CD4-positive, alpha-beta memory T cell (primary cell): Measurements from ENCODE around the gene GRAMD1B. TPM values are rescaled to one million over a fixed set of nuclear protein-coding genes. Genes with fewer than 3 reads are reported as not detected.

ENCODE experiments used
- CTCF ChIA-PET: fragments of 350-600 bp; sonication (Branson Sonifier 250); formaldehyde crosslinking; loops from one replicate; lab custom pipeline; 2021; ENCODE audit warnings: inconsistent platforms; ENCODE audit not compliant: partially characterized antibody; lab: Charles Lee
- POLR2A ChIA-PET: fragments of 350-600 bp; sonication (Branson Sonifier 250); formaldehyde crosslinking; loops from one replicate; lab custom pipeline; 2021; ENCODE audit not compliant: partially characterized antibody; lab: Charles Lee
- DNase-seq, 5 donors: peaks; one replicate each; pipeline versions ENCODE4 v3.0.0 to v3.0.0-alpha.2; 2020 to 2022; ENCODE audit warnings: mixed read lengths in 1 of 5
- H3K27ac ChIP-seq: one replicate; pipeline ENCODE4 v1.7.0; 2013; ENCODE audit warnings: low read depth, low read length
- H3K27me3 ChIP-seq: 2 replicates; pipeline ENCODE4 v1.7.0; 2013; ENCODE audit warnings: mild to moderate bottlenecking, low read length, moderate library complexity; ENCODE audit not compliant: insufficient read depth
- H3K36me3 ChIP-seq: 2 replicates; pipeline ENCODE4 v1.7.0; 2013; ENCODE audit warnings: mild to moderate bottlenecking, low read length, moderate library complexity; ENCODE audit not compliant: insufficient read depth
- H3K4me1 ChIP-seq: 2 replicates; pipeline ENCODE4 v1.7.0; 2013; ENCODE audit warnings: mild to moderate bottlenecking, low read length, moderate library complexity; ENCODE audit not compliant: insufficient read depth
- H3K4me3 ChIP-seq, 2 donors: one replicate each; pipeline ENCODE4 v1.7.0; 2013; ENCODE audit warnings: low read length in 2 of 2, mild to moderate bottlenecking in 1 of 2
- H3K9me3 ChIP-seq, 2 donors: one replicate each; pipeline ENCODE4 v1.7.0; 2013; ENCODE audit warnings: low read length in 2 of 2, control low read depth in 1 of 2; ENCODE audit not compliant: control insufficient read depth in 1 of 2
- H3K27ac Mint-ChIP-seq, 7 donors: one replicate each; pipeline ENCODE4 v1.8.0; 2020 to 2021; ENCODE audit warnings: mixed read lengths in 7 of 7, mild to moderate bottlenecking in 6 of 7, inconsistent platforms in 3 of 7, moderate library complexity in 3 of 7
- H3K27me3 Mint-ChIP-seq, 2 donors: one replicate each; pipeline ENCODE4 v1.8.0; 2020 to 2021; ENCODE audit warnings: mixed read lengths in 2 of 2
- H3K36me3 Mint-ChIP-seq, 2 donors: one replicate each; pipeline ENCODE4 v1.8.0; 2020 to 2021; ENCODE audit warnings: mixed read lengths in 2 of 2, inconsistent platforms in 1 of 2, mild to moderate bottlenecking in 1 of 2
- H3K4me1 Mint-ChIP-seq, 4 donors: one replicate each; pipeline ENCODE4 v1.8.0; 2020 to 2021; ENCODE audit warnings: mixed read lengths in 4 of 4, mild to moderate bottlenecking in 1 of 4
- H3K4me3 Mint-ChIP-seq, 8 donors: one replicate each; pipeline ENCODE4 v1.8.0; 2020 to 2021; ENCODE audit warnings: mixed read lengths in 8 of 8, mild to moderate bottlenecking in 7 of 8, moderate library complexity in 6 of 8, inconsistent platforms in 3 of 8
- H3K9me3 Mint-ChIP-seq, 8 donors: one replicate each; pipeline ENCODE4 v1.8.0; 2020 to 2021; ENCODE audit warnings: mixed read lengths in 8 of 8, mild to moderate bottlenecking in 5 of 8, inconsistent platforms in 3 of 8, moderate library complexity in 1 of 8
- intact Hi-C: fragments of 100-400 bp; cut with micrococcal nuclease; formaldehyde crosslinking; loops from one replicate; pipeline ENCODE4 v1.15.1; 2023
- polyA plus RNA-seq, 2 donors: library from polyadenylated mRNA; unstranded; fragments of 300-500 nt; fragmentation: Illumina TruSeq; gene quantifications; one replicate each; pipeline ENCODE4 v1.2.3, GENCODE V29; 2021
- total RNA-seq, 2 experiments: library from RNA; stranded (reverse); gene quantifications; one replicate each; pipeline ENCODE4 v1.2.3, GENCODE V29; 2021

GRAMD1B gene
- total and polyA plus RNA-seq, 4 experiments from 2014 or later: 4.2 to 26.0 (median 12.4) TPM

GRCh38 chr11:123582992-123583504 lies 153.0 kb downstream of the GRAMD1B start:
- intact Hi-C loops: no loop called here
- ChIA-PET CTCF (interaction anchor here (1.0 to 5.3 kb wide), 5 partner anchors 9 to 128 kb away, joined by 4 to 30 read pairs (median 5); no protein-coding TSS in a partner anchor), POLR2A (no interaction called here)
- Mint-ChIP-seq H3K27me3 (no peaks in the 10 kb centered on the region), H3K4me1 (peaks cover 4 to 14% (median 12%) of the 10 kb centered on the region in 4 donors), H3K36me3 (no peaks in the 10 kb centered on the region), H3K27ac (no peak overlapping the region), H3K9me3 (peaks cover 0 to 3% (median 0%) of the 10 kb centered on the region in 8 donors), H3K4me3 (no peak overlapping the region)
- Histone ChIP-seq H3K36me3 (no peaks in the 10 kb centered on the region), H3K4me3 (no peak overlapping the region), H3K9me3 (no peaks in the 10 kb centered on the region), H3K27me3 (no peaks in the 10 kb centered on the region), H3K4me1 (peaks cover 7% of the 10 kb centered on the region), H3K27ac (no peak overlapping the region)
- no peak for DNase-seq

- peaks cover 0 to 3% (median 0%) of the 10 kb centered on the region in 8 donors for H3K9me3 Mint-ChIP-seq
- no peak overlapping the region for H3K27ac Mint-ChIP-seq
- peaks cover 0 to 2% of the 10 kb centered on the region in 2 donors for H3K36me3 Mint-ChIP-seq
- H3K27me3 Mint-ChIP-seq: no peaks in the 10 kb centered on the region
- Histone ChIP-seq H3K9me3 (no peaks in the 10 kb centered on the region), H3K27ac (no peak overlapping the region), H3K4me1 (peaks cover 7% of the 10 kb centered on the region), H3K36me3 (no peaks in the 10 kb centered on the region), H3K4me3 (no peak overlapping the region), H3K27me3 (no peaks in the 10 kb centered on the region)
- H3K4me1 Mint-ChIP-seq: peaks cover 4 to 14% (median 12%) of the 10 kb centered on the region in 4 donors
- CTCF ChIA-PET: no interaction called here
- no peak overlapping the region for H3K4me3 Mint-ChIP-seq
- POLR2A ChIA-PET: no interaction called here
- no peak for DNase-seq
- intact Hi-C loops: no loop called here
These were observed 154.1 kb downstream of the GRAMD1B start for GRCh38 chr11:123584186-123584585.

- peaks cover 7% of the 10 kb centered on the region for H3K4me1 ChIP-seq
- H3K9me3 ChIP-seq: no peaks in the 10 kb centered on the region
- peaks cover 0 to 3% (median 0%) of the 10 kb centered on the region in 8 donors for H3K9me3 Mint-ChIP-seq
- H3K4me1 Mint-ChIP-seq: peaks cover 3 to 13% (median 12%) of the 10 kb centered on the region in 4 donors
- H3K4me3 Mint-ChIP-seq: no peak overlapping the region
- H3K27me3 ChIP-seq: no peaks in the 10 kb centered on the region
- ChIA-PET CTCF (no interaction called here), POLR2A (no interaction called here)
- peaks cover 0 to 2% of the 10 kb centered on the region in 2 donors for H3K36me3 Mint-ChIP-seq
- no peaks in the 10 kb centered on the region for H3K36me3 ChIP-seq
- DNase-seq: no peak
- no peak overlapping the region for H3K4me3 ChIP-seq
- intact Hi-C loops: no loop called here
- no peak overlapping the region for H3K27ac Mint-ChIP-seq
- no peak overlapping the region for H3K27ac ChIP-seq
- H3K27me3 Mint-ChIP-seq: no peaks in the 10 kb centered on the region
These were observed 154.7 kb downstream of the GRAMD1B start for GRCh38 chr11:123584737-123585136.

- no peaks in the 10 kb centered on the region for H3K36me3 ChIP-seq
- CTCF ChIA-PET: interaction anchor here (1.9 kb wide), 1 partner anchor 9 kb away, joined by 7 read pairs; no protein-coding TSS in a partner anchor
- intact Hi-C loops: no loop called here
These were observed 155.1 kb downstream of the GRAMD1B start for GRCh38 chr11:123585206-123585605.

GRCh38 chr11:123585706-123586105 lies 155.6 kb downstream of the GRAMD1B start:
- Histone ChIP-seq H3K9me3 (no peaks in the 10 kb centered on the region), H3K27me3 (no peaks in the 10 kb centered on the region), H3K36me3 (no peaks in the 10 kb centered on the region), H3K4me3 (no peak overlapping the region), H3K27ac (no peak overlapping the region), H3K4me1 (peaks cover 3% of the 10 kb centered on the region)
- ChIA-PET POLR2A (no interaction called here), CTCF (interaction anchor here (1.9 kb wide), 1 partner anchor 9 kb away, joined by 7 read pairs; no protein-coding TSS in a partner anchor)
- H3K27me3 Mint-ChIP-seq: no peaks in the 10 kb centered on the region
- H3K27ac Mint-ChIP-seq: no peak overlapping the region
- H3K4me1 Mint-ChIP-seq: peaks cover 0 to 7% (median 5%) of the 10 kb centered on the region in 4 donors
- intact Hi-C loops: no loop called here
- no peak for DNase-seq
- H3K4me3 Mint-ChIP-seq: no peak overlapping the region
- H3K9me3 Mint-ChIP-seq: peaks cover 0 to 3% (median 0%) of the 10 kb centered on the region in 8 donors
- H3K36me3 Mint-ChIP-seq: peaks cover 0 to 2% of the 10 kb centered on the region in 2 donors

More at GRCh38 chr11:123585206-123585605, 155.1 kb downstream of the GRAMD1B start:
- H3K4me1 Mint-ChIP-seq: peaks cover 3 to 11% (median 10%) of the 10 kb centered on the region in 4 donors
- DNase-seq: no peak
- POLR2A ChIA-PET: no interaction called here
- H3K4me3 Mint-ChIP-seq: no peak overlapping the region
- no peaks in the 10 kb centered on the region for H3K9me3 ChIP-seq
- H3K9me3 Mint-ChIP-seq: peaks cover 0 to 3% (median 0%) of the 10 kb centered on the region in 8 donors
- H3K27ac Mint-ChIP-seq: no peak overlapping the region
- peaks cover 0 to 2% of the 10 kb centered on the region in 2 donors for H3K36me3 Mint-ChIP-seq
- H3K4me1 ChIP-seq: peaks cover 7% of the 10 kb centered on the region
- no peaks in the 10 kb centered on the region for H3K27me3 ChIP-seq
- no peaks in the 10 kb centered on the region for H3K27me3 Mint-ChIP-seq
- H3K4me3 ChIP-seq: no peak overlapping the region
- H3K27ac ChIP-seq: no peak overlapping the region

- DNase-seq: no peak
- Mint-ChIP-seq H3K27me3 (no peaks in the 10 kb centered on the region), H3K9me3 (peaks cover 0 to 3% (median 0%) of the 10 kb centered on the region in 8 donors), H3K36me3 (peaks cover 0 to 6% of the 10 kb centered on the region in 2 donors), H3K4me3 (no peak overlapping the region), H3K4me1 (peaks cover 0 to 2% (median 0%) of the 10 kb centered on the region in 4 donors), H3K27ac (peak overlapping the region in 1 of 7 donors; percentile 44)
- H3K36me3 ChIP-seq: no peaks in the 10 kb centered on the region
- CTCF ChIA-PET: interaction anchor here (1.9 kb wide), 1 partner anchor 10 kb away, joined by 7 read pairs; no protein-coding TSS in a partner anchor
- no peak overlapping the region for H3K27ac ChIP-seq
- no peaks in the 10 kb centered on the region for H3K27me3 ChIP-seq
- H3K4me1 ChIP-seq: no peaks in the 10 kb centered on the region
- H3K9me3 ChIP-seq: no peaks in the 10 kb centered on the region
- POLR2A ChIA-PET: no interaction called here
- intact Hi-C loops: no loop called here
- no peak overlapping the region for H3K4me3 ChIP-seq
These were observed 156.5 kb downstream of the GRAMD1B start for GRCh38 chr11:123586568-123586967.

- POLR2A ChIA-PET: no interaction called here
- peak overlapping the region in 1 of 7 donors; percentile 31 for H3K27ac Mint-ChIP-seq
These were observed 157.0 kb downstream of the GRAMD1B start for GRCh38 chr11:123587044-123587443.

More at GRCh38 chr11:123587044-123587443, 157.0 kb downstream of the GRAMD1B start:
- Histone ChIP-seq H3K27ac (no peak overlapping the region), H3K4me3 (no peak overlapping the region), H3K36me3 (no peaks in the 10 kb centered on the region), H3K4me1 (no peaks in the 10 kb centered on the region), H3K27me3 (no peaks in the 10 kb centered on the region), H3K9me3 (no peaks in the 10 kb centered on the region)
- intact Hi-C loops: no loop called here
- H3K36me3 Mint-ChIP-seq: peaks cover 0 to 6% of the 10 kb centered on the region in 2 donors
- no peaks in the 10 kb centered on the region for H3K27me3 Mint-ChIP-seq
- no peak overlapping the region for H3K4me3 Mint-ChIP-seq
- DNase-seq: no peak
- peaks cover 0 to 2% (median 0%) of the 10 kb centered on the region in 4 donors for H3K4me1 Mint-ChIP-seq
- CTCF ChIA-PET: interaction anchor here (1.9 kb wide), 1 partner anchor 11 kb away, joined by 7 read pairs; no protein-coding TSS in a partner anchor
- H3K9me3 Mint-ChIP-seq: peaks cover 0 to 3% (median 0%) of the 10 kb centered on the region in 8 donors
